Measurements from ENCODE around the gene LRRC37A3. TPM values are rescaled to one million over a fixed set of nuclear protein-coding genes. Genes with fewer than 3 reads are reported as not detected.
A peak's percentile ranks its signal among the peaks of the same experiment; 100 is the strongest.
"Not testable (repeated sequence)": the region's sequence is repeated elsewhere in the genome, so short reads cannot be mapped to it uniquely, and the experiment has no call there.

Gene LRRC37A3
- total RNA-seq, 1 experiment from 2014 or later = 13.3 TPM

- in situ Hi-C loops (cut with HindIII; ENCODE audit: low pct_unique_long_range_greater_than_20kb, low sequenced_read_pairs) = no loop called here
Measured at GRCh38 chr17:64964796-64965195, 45.5 kb upstream of the LRRC37A3 start.

GRCh38 chr17:64963814-64964213 is 44.5 kb upstream of the LRRC37A3 start:
- H3K36me3 ChIP-seq (ENCODE audit: control insufficient read depth, insufficient read depth, low read length); DNase-seq (ENCODE audit: low read depth, low spot score); BruUV-seq (replicated peaks); H3K4me1 ChIP-seq (ENCODE audit: control insufficient read depth, insufficient read depth, low read length); ATAC-seq; H3K27me3 ChIP-seq (ENCODE audit: control insufficient read depth, insufficient read depth, low read length); POLR2A ChIA-PET; in situ Hi-C loops (cut with HindIII; ENCODE audit: low pct_unique_long_range_greater_than_20kb, low sequenced_read_pairs); H3K4me3 ChIP-seq (ENCODE audit: low read depth in 2 of 2, low read length in 2 of 2); CTCF ChIA-PET; H3K27ac ChIP-seq (ENCODE audit: low read length); H3K9me3 ChIP-seq (ENCODE audit: control insufficient read depth, insufficient read depth, low read depth, low read length): not testable (repeated sequence)
- intact Hi-C loops (cut with micrococcal nuclease; ENCODE audit: unreplicated experiment) = loop anchor here (10.0 kb wide), 2 partner anchors 189 to 231 kb away; no protein-coding TSS in a partner anchor
- TF ChIP-seq CTCF (IDR thresholded peaks at IDR 0.05) = peak; percentile 42

More at GRCh38 chr17:64964796-64965195, 45.5 kb upstream of the LRRC37A3 start:
- Histone ChIP-seq H3K9me3 (ENCODE audit: control insufficient read depth, insufficient read depth, low read depth, low read length) (no peaks in the 10 kb centered on the region), H3K27ac (ENCODE audit: low read length) (no peak overlapping the region), H3K4me1 (ENCODE audit: control insufficient read depth, insufficient read depth, low read length) (peaks cover 4% of the 10 kb centered on the region), H3K4me3 (ENCODE audit: low read depth in 2 of 2, low read length in 2 of 2) (no peak overlapping the region), H3K27me3 (ENCODE audit: control insufficient read depth, insufficient read depth, low read length) (no peaks in the 10 kb centered on the region), H3K36me3 (ENCODE audit: control insufficient read depth, insufficient read depth, low read length) (no peaks in the 10 kb centered on the region)
- CTCF ChIA-PET = no interaction called here
- ATAC-seq (no peak), DNase-seq (ENCODE audit: low read depth, low spot score) (no peak)
- no peak for TF ChIP-seq CTCF (IDR thresholded peaks at IDR 0.05)
- no peak for TF ChIP-seq TCF7L2 (IDR thresholded peaks at IDR 0.05; ENCODE audit: low read depth, low read length)
- no peak for TF ChIP-seq SIN3A (IDR thresholded peaks at IDR 0.05; ENCODE audit: borderline replicate concordance, insufficient read depth, low read depth, low read length)
- TF ChIP-seq POLR2AphosphoS5 (IDR thresholded peaks at IDR 0.05; ENCODE audit: low read depth, low read length) = no peak
- no peak for TF ChIP-seq REST (IDR thresholded peaks at IDR 0.05; ENCODE audit: insufficient read depth in 1 of 2, low read depth in 2 of 2, low read length in 1 of 2)
- intact Hi-C loops (cut with micrococcal nuclease; ENCODE audit: unreplicated experiment) = loop anchor here (10.0 kb wide), 2 partner anchors 190 to 230 kb away; no protein-coding TSS in a partner anchor
- POLR2A ChIA-PET = no interaction called here
- no TSS peak for BruUV-seq (replicated peaks)
